ENCODE data around the gene HBE1. TPM values are rescaled to one million over a fixed set of nuclear protein-coding genes. Genes with fewer than 3 reads are reported as not detected.
"Not testable (repeated sequence)": the region's sequence is repeated elsewhere in the genome, so short reads cannot be mapped to it uniquely, and the experiment has no call there.

HBE1 gene
- polyA plus RNA-seq (ENCODE audit: insufficient read length) = 10.4 TPM
- long read RNA-seq, donor 1, partial matches to known transcripts = 0 of 3 reads
- long read RNA-seq, donor 1, other reads (novel, unspliced or antisense) = 0 of 3 reads
- long read RNA-seq, donor 2, transcript HBE1-203 (3 exons, 616 nt) = major isoform, 5 of 5 reads
- long read RNA-seq, donor 2, partial matches to known transcripts = 0 of 5 reads
- long read RNA-seq, donor 2, other reads (novel, unspliced or antisense) = 0 of 5 reads
- long read RNA-seq, donor 3, transcript HBE1-203 (3 exons, 616 nt) = major isoform, 14 of 19 reads
- long read RNA-seq, donor 3, partial matches to known transcripts = 5 of 19 reads
- long read RNA-seq, donor 3, other reads (novel, unspliced or antisense) = 0 of 19 reads
- long read RNA-seq, donor 4, partial matches to known transcripts = 0 of 1 reads
- long read RNA-seq, donor 4, other reads (novel, unspliced or antisense) = 0 of 1 reads
- long read RNA-seq, donor 5, transcript HBE1-203 (3 exons, 616 nt) = major isoform, 13 of 13 reads
- long read RNA-seq, donor 5, partial matches to known transcripts = 0 of 13 reads
- long read RNA-seq, donor 5, other reads (novel, unspliced or antisense) = 0 of 13 reads
- long read RNA-seq, donor 6, transcript HBE1-203 (3 exons, 616 nt) = major isoform, 13 of 13 reads
- long read RNA-seq, donor 6, partial matches to known transcripts = 0 of 13 reads
- long read RNA-seq, donor 6, other reads (novel, unspliced or antisense) = 0 of 13 reads
- long read RNA-seq, donor 7, transcript HBE1-203 (3 exons, 616 nt) = major isoform, 10 of 10 reads
- long read RNA-seq, donor 7, partial matches to known transcripts = 0 of 10 reads
- long read RNA-seq, donor 7, other reads (novel, unspliced or antisense) = 0 of 10 reads
- long read RNA-seq, donor 8, partial matches to known transcripts = 0 of 1 reads
- long read RNA-seq, donor 8, other reads (novel, unspliced or antisense) = 0 of 1 reads

DNA sequence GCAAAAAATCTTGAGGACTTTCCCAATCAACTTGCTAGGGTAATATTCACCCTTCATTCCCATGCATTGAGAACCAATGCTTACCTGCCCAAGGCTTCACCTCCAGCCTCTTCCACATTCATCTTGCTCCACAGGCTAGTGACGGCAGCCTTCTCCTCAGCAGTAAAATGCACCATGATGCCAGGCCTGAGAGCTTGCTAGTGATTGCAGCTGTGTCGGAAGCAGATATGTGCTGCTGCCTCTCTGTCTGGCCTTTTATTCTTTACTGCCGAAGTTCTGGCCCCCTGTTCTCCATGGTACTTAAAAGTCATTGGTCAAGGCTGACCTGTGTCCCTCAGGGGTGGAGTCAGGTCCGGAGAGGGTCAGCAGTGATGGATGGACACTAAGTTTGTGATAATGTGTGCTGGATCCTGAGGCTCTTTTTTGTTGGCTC, at the start of gene HBE1:
Gene HBE1 (minus strand): TSS at position 231 of the 433 bp plus-strand sequence. CDS start 55 bp downstream, at position 176.
- DNase-seq = no peak

DNA sequence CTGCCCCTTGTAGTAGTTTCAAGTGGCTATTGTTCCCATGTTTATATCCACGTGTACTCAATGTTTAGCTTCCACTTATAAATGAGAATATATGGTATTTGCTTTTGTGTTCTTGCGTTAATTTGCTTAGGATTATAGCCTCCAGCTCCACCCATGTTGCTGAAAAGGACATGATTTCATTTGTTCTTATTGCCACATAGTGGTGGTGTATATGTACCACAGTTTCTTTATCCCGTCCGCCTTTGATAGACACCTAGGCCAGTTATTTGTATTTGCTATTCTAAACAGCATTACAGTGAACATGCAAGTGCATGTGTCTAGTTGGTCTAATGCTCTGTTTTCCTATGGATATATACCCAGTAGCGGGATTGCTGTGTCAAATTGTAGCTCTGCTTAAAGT, 47.5 kb upstream of the HBE1 start:
- no peak for DNase-seq

DNA sequence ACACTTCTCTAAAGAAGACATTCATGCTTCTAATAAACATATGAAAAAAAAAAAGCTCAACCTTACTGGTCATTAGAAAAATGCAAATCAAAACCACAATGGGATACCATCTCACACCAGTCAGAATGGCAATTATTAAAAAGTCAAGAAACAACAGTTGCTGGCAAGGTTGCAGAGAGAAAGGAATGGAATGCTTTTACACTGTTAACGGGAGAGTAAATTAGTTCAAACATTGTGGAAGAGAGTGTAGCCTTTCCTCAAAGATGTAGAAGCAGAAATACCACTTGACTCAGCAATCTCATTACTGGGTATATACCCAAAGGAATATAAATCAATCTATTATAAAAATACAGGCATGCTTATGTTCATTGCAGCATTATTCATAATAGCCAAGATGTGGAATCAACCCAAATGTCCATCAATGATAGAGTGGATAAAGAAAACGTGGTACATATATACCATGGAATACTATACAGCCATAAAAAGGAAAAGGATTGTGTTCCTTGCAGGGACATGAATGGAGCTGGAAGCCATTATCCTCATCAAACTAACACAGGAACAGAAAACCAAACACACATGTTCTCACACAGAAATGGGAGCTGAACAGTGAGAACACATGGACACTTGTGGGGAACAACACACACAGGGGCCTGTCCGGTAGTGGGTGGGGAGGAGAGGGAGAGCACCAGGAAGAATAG, 43.7 kb upstream of the HBE1 start:
- not testable (repeated sequence) for DNase-seq

DNA sequence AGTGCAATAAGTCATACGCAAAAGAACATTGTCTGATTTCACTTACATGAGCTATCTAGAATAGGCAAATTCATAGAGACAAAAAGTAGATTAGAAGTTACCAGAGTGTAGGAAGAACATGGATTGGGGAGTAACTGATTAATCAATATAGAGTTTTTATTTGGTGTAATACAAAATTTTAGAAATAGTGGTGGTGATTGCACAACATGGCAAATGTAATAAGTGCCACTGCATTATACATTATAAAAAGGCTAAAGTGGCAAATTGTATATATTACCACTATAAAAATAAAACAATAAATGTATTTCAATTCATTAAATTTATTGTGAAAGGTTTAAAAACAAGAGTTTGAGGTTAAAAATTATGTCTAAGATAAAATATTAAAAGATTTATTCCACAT, 40.7 kb upstream of the HBE1 start:
- DNase-seq = no peak

DNA sequence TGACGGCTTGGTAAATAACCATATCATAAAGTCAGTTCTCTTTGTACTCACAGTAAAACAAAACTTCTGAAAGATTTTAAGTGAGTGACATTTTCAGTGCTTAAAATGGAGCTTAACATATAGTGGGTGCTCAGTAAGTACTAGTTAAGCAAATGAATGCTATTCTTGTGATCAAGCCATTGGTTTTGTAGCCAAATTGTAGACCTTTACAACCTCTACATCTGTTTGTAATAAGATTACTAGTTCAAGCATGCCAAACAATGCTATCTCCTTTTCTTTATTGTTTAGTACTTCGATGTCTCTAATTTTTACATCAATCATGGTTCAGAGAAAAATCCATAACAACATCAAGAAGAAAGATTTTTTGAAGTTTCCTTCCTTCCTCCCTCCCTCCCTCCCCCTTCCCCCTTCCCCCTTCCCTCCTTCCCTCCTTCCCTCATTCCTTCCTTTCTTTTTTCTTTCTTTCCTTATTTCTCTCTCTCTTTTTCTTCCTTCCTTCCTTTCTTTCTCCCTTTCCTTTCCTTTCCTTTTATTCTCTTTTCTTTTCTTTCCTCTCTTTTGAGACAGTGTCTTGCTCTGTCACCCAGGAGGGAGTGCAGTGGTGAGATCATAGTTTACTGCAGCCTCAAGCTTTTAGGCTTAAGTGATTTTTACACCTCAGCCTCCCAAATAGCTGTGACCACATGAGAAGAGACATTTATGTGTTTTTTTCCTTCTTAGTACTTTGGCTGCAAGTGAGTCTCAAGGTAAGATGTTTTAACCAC, 37.7 kb upstream of the HBE1 start:
- no peak for DNase-seq

DNA sequence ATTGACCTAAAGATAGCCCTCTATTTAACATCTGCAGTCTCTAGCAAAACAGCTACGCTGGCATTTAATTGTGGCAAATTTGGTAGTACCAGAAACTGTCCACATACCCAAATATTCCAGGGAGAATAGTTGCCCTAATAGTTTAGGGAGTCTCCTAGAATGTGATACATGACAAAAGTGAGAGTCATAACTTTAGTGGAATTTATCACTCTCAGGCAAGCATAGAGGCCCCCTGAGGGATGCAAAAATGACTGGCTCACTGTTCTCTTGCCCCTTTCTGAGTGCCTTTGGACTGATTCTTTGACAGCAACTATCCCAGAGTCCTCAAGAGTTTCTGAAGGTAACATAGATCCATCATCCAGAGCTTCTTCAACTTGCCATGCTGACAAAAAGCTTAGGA, 34.3 kb upstream of the HBE1 start:
- DNase-seq = no peak

DNA sequence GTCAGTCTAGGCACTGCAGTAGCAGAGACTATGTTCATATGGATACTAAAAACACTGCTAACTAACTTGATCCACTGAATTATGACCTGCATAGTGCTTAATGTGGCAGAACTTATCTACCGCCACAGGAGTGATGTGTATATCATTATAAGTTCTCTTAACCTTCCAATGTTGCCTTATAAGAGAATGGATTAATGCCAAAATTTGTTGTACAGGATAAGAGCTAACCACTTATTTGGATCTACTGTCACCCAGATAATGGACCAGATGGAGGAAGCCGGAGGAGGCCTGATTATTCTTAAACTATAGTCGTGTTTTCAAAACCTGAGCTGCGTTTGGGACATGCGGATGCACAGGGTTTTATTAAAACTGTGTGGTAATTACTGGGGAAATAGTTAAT, 33.9 kb upstream of the HBE1 start:
- no peak for DNase-seq

DNA sequence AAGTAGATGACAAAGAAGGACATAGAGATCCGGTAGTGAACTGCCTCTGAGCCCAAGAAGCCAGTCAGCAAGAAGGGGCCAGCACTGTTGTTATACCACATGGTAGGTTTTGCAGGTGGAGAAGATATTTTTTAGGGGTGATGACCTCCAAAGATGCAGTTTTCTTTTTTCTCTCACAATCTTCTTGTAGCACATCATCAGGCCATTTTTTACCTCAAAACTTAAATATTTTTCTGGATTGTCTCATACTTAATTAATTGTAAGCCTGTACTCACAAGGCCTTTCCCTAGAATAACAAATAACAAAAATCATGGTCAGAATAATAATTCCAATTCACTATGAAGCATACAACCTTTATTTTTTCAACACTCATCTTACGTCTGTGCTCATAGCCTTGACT, 32.1 kb upstream of the HBE1 start, which contains the start of gene OR51B4:
Gene OR51B4 (minus strand): TSS at position 101 of the 400 bp plus-strand sequence. CDS start 0 bp downstream, at position 101.
- no peak for DNase-seq

DNA sequence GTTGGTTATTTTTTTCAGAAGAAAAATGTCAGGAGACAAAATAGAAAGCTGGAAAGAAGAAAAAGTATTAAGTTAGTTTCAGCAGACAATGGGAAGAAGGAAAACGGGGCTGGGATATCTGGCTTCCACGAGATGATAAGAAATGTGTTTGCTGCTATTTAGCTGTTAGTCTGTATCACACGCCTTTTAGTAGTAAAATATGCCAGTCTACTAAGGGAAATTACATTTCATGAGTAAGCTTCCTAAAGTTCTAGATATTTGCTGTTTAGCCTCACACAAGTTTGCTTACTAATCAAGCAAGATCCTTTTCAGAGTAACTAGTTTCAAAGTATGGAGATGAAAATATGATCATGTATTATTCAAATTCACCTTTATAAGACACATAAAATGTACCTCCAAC, 30.5 kb upstream of the HBE1 start:
- no peak for DNase-seq

DNA sequence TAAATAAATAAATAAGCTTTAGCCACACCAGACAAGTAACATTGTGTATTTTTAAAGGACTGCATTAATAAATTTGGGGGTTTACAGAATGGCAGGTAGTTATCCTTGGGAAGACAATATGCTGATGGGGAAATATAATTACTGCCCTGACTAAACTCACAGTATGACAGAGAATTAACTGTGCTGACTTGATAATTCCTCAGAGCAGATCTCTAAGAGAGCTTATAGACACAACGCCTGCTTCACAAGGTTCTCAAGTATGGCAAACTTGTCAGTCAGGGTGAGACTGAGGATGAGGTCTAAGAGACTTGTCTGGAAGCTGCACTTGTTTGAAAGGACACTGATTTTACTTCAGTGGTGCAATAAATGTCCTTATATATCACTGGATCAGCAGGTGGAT, 28.7 kb upstream of the HBE1 start:
- DNase-seq = no peak

DNA sequence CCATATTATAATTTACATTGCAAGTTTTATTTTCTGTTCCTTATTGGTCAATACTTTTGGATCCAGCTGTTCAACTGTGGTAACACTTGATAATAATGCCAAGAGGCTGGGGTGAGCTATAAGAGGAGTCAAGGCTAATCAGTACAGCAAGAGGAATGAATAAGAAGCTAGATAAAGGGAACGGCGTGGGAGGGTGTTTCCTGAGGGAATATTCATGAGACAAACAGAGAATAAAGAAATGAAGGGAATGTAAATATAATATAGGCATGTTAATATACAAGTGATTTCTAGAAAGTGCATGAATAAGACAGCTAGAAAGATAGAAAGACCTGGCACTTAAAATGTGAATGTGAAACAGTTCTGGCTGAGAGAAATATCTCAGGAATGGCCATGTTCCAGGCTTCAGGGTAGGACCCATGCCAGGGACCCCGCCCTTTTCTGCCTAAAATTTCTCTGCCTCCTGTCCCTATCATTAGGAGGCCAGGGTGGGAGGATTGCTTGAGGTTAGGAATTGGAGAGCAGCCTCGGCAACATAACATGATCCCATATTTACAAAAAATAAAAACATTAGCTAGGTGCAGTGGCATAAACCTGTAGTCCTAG, 28.1 kb upstream of the HBE1 start:
- DNase-seq = no peak

DNA sequence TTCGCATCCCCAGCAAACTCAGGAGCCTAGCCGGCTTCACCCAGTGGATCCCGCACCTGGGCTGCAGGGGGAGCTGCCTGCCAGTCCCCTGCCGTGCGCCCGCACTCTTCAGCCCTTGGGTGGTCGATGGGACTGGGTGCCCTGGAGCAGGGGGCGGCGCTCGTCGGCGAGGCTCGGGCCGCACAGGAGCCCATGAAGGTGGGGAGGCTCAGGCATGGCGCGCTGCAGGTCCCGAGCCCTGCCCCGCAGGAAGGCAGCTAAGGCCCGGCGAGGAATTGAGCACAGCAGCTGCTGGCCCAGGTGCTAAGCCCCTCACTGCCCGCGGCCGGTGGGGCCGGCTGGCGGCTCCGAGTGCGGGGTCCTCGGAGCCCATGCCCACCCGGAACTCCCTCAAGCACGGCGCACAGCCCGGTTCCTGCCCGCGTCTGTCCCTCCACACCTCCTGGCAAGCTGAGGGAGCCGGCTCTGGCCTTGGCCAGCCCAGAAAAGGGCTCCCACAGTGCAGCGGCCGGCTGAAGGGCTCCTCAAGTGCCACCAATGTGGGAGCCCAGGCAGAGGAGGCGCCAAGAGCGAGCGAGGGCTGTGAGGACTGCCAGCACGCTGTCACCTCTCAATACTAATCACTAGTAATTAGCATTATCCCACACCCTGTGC, 24.7 kb upstream of the HBE1 start:
- not testable (repeated sequence) for DNase-seq

DNA sequence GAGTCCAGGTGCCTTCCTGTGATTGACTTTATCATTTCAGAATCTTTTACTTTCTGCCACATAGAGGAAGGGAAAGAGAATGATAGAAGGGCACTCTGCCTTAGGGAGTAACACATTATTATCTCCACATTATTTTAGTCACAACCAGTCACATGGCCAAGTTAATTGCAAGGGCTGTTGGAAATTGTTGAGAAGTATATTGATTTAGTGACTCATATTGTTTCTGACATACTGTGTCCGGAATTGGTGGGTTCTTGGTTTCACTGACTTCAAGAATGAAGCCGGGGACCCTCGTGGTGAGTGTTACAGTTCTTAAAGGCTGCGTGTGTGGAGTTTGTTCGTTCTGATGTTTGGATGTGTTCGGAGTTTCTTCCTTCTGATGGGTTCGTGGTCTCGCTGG, 23.3 kb upstream of the HBE1 start:
- no peak for DNase-seq

DNA sequence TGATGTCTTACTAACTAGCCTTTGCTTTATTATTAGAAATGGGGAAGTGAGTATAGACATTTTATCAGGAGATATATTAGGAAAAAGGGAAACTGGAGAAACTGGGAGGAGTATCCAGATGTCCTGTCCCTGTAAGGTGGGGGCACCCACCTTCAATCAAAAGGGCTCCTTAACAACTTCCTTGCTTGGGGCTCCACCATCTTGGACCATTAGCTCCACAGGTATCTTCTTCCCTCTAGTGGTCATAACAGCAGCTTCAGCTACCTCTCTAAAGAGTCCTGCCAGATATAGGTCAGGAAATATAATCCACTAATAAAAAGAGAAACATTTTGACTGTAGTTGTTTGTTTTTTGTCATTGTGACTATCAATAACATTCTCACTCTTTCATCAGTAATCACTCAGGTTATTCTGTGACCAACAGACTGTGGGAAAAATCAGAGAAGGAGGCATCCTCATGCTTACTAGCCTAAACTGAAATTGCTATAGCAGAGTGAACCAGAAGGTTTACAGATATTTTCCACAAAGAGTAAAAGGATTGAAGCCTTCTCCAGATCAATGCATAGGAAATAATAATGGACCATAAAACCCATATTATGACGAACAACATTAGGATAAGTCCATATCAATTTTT, 21.6 kb upstream of the HBE1 start:
- no peak for DNase-seq

DNA sequence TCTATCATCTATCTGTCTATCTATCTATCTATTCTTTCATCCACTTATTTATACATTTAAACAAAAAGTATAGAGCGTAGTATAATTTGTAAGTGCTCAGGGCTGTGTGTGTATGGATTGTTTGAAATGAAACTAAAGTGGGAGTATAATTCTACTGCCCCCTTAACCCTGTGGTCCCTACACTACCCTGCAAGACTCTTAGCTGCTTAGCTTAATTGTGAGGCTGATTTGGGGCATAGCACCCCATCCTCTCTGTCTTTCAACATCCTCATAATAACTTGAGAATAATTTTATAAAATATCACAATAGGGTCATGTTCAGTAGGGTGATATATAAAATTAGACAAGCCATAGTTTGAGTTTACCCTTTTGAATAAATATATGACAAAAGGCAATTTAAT, 20.4 kb upstream of the HBE1 start:
- no peak for DNase-seq

DNA sequence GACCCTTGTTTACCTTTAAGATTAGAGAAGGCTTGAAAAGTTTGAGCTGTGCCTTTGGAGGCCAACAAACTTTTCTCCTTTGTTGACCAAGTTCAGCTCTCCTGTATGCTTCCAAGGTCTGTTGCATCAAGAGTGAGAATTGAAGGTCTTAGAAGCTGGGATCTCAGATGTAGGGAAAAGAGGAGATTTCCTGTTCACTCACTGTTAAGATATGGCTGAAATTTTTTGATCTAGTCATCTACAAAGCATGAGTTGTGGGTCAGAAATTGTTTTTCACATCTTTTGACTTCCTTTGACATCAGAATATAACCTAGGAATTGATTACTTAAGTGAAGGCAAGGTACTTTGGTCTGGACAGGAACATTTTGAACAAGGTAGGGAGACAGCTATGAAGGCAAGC, 20.0 kb upstream of the HBE1 start:
- DNase-seq = no peak

DNA sequence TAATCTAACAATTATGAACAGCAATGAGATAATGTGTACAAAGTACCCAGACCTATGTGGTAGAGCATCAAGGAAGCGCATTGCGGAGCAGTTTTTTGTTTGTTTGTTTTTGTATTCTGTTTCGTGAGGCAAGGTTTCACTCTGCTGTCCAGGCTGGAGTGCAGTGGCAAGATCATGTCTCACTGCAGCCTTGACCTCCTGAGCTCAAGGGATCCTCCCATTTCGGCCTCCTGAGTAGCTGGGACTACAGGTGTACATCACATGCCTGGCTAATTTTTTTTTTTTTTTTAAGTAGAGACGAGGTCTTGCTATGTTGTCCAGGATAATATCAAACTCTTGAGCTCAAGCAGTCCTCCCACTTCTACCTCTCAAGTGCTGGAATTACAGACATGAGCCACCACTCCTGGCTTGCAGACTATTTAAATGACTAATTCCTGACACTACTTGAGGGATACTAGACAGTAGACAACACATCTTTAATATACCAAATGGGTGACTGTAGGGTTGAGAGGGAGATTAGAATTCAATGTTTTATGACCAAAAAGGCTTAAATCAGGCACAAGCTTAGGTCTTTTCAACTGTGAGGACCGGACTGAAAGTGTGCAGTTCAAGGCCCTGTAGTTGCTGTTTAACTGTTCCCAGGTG, 19.3 kb upstream of the HBE1 start:
- DNase-seq = no peak

DNA sequence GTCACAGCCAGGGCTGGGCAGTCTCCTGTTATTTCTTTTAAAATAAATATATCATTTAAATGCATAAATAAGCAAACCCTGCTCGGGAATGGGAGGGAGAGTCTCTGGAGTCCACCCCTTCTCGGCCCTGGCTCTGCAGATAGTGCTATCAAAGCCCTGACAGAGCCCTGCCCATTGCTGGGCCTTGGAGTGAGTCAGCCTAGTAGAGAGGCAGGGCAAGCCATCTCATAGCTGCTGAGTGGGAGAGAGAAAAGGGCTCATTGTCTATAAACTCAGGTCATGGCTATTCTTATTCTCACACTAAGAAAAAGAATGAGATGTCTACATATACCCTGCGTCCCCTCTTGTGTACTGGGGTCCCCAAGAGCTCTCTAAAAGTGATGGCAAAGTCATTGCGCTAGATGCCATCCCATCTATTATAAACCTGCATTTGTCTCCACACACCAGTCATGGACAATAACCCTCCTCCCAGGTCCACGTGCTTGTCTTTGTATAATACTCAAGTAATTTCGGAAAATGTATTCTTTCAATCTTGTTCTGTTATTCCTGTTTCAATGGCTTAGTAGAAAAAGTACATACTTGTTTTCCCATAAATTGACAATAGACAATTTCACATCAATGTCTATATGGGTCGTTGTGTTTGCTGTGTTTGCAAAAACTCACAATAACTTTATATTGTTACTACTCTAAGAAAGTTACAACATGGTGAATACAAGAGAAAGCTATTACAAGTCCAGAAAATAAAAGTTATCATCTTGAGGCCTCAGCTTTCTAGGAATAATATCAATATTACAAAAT, 18.6 kb upstream of the HBE1 start:
- no peak for DNase-seq

DNA sequence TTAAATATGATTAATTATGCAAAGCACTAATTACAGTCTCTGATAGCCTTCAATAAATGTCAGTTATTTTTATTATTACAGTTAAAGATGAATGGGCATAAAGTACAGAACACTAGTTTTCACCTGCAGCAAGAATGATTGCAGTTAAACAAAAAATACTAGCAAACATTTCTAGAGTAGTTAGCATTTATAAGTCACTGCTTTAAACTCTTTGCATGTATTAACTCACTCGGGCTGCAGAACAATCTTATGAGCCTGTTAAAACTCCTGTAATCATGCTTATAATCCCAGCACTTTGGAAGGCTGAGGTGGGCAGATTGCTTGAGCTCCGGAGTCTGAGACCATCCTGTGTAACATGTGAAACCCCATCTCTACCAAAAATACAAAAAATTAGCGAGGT, 17.2 kb upstream of the HBE1 start:
- no peak for DNase-seq

Measured in left kidney (tissue), 8 donors.